Amygdala (tissue), 56 donors: ENCODE results near the gene CHFR.
"Not testable (repeated sequence)": the region's sequence is repeated elsewhere in the genome, so short reads cannot be mapped to it uniquely, and the experiment has no call there.

Experiments used
- DNase-seq, 56 donors: peaks; one replicate each; lab custom pipeline; 2025; lab: John Stamatoyannopoulos, UW

Gene CHFR

GRCh38 chr12:132887513-132888351 is at the start of gene CHFR:
Gene CHFR (minus strand): TSS chr12:132887605. CDS start chr12:132887328, 277 bp downstream.
- DNase-seq: peak; percentile 48 to 99 (median 94)

- DNase-seq: not testable (repeated sequence)
Observed at GRCh38 chr12:132936921-132937320, 49.5 kb upstream of the CHFR start.

GRCh38 chr12:132936163-132936562 is 48.8 kb upstream of the CHFR start:
- no peak for DNase-seq

- DNase-seq: no peak
Observed at GRCh38 chr12:132926415-132926833, 39.0 kb upstream of the CHFR start.

- DNase-seq: no peak
Observed at GRCh38 chr12:132925597-132926414, 38.4 kb upstream of the CHFR start.

GRCh38 chr12:132924356-132924755 is 37.0 kb upstream of the CHFR start:
- no peak for DNase-seq

- no peak for DNase-seq
Observed at GRCh38 chr12:132923356-132923909, 36.0 kb upstream of the CHFR start.

GRCh38 chr12:132922676-132923075 is 35.3 kb upstream of the CHFR start:
- no peak for DNase-seq

GRCh38 chr12:132921685-132922084 is 34.3 kb upstream of the CHFR start:
- DNase-seq: no peak

GRCh38 chr12:132918680-132919079 is 31.3 kb upstream of the CHFR start:
- no peak for DNase-seq

GRCh38 chr12:132909030-132909368 is 21.6 kb upstream of the CHFR start:
- DNase-seq: peak in 2 of 56 donors; percentile 52 to 78

GRCh38 chr12:132908145-132909029 is 21.0 kb upstream of the CHFR start:
- peak; percentile 30 to 98 (median 92) for DNase-seq

- peak in 1 of 56 donors; percentile 51 for DNase-seq
Observed at GRCh38 chr12:132907789-132908144, 20.4 kb upstream of the CHFR start.

GRCh38 chr12:132907216-132907615 is 19.8 kb upstream of the CHFR start:
- DNase-seq: peak in 3 of 56 donors; percentile 7 to 9 (median 8)

- DNase-seq: peak in 42 of 56 donors; percentile 9 to 78 (median 38)
Observed at GRCh38 chr12:132904718-132905328, 17.4 kb upstream of the CHFR start.

GRCh38 chr12:132899033-132899432 is 11.6 kb upstream of the CHFR start:
- DNase-seq: no peak

- DNase-seq: no peak
Observed at GRCh38 chr12:132888852-132889251, 1.4 kb upstream of the CHFR start.

- peak in 2 of 56 donors; percentile 41 to 64 for DNase-seq
Observed at GRCh38 chr12:132886529-132887477, 602 bp downstream of the CHFR start.

- no peak for DNase-seq
Observed at GRCh38 chr12:132881818-132882217, 5.6 kb downstream of the CHFR start.
